GM18870 (cell line): Measurements from ENCODE around the gene TIAM1.

ENCODE experiments used
- ATAC-seq: cut with Tn5 transposase; IDR thresholded peaks from one replicate; pipeline ENCODE4 v1.9.1; 2021; ENCODE audit warnings: moderate library complexity; ENCODE audit not compliant: unreplicated experiment

TIAM1 gene, protein sequence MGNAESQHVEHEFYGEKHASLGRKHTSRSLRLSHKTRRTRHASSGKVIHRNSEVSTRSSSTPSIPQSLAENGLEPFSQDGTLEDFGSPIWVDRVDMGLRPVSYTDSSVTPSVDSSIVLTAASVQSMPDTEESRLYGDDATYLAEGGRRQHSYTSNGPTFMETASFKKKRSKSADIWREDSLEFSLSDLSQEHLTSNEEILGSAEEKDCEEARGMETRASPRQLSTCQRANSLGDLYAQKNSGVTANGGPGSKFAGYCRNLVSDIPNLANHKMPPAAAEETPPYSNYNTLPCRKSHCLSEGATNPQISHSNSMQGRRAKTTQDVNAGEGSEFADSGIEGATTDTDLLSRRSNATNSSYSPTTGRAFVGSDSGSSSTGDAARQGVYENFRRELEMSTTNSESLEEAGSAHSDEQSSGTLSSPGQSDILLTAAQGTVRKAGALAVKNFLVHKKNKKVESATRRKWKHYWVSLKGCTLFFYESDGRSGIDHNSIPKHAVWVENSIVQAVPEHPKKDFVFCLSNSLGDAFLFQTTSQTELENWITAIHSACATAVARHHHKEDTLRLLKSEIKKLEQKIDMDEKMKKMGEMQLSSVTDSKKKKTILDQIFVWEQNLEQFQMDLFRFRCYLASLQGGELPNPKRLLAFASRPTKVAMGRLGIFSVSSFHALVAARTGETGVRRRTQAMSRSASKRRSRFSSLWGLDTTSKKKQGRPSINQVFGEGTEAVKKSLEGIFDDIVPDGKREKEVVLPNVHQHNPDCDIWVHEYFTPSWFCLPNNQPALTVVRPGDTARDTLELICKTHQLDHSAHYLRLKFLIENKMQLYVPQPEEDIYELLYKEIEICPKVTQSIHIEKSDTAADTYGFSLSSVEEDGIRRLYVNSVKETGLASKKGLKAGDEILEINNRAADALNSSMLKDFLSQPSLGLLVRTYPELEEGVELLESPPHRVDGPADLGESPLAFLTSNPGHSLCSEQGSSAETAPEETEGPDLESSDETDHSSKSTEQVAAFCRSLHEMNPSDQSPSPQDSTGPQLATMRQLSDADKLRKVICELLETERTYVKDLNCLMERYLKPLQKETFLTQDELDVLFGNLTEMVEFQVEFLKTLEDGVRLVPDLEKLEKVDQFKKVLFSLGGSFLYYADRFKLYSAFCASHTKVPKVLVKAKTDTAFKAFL (N-terminal part only)

DNA sequence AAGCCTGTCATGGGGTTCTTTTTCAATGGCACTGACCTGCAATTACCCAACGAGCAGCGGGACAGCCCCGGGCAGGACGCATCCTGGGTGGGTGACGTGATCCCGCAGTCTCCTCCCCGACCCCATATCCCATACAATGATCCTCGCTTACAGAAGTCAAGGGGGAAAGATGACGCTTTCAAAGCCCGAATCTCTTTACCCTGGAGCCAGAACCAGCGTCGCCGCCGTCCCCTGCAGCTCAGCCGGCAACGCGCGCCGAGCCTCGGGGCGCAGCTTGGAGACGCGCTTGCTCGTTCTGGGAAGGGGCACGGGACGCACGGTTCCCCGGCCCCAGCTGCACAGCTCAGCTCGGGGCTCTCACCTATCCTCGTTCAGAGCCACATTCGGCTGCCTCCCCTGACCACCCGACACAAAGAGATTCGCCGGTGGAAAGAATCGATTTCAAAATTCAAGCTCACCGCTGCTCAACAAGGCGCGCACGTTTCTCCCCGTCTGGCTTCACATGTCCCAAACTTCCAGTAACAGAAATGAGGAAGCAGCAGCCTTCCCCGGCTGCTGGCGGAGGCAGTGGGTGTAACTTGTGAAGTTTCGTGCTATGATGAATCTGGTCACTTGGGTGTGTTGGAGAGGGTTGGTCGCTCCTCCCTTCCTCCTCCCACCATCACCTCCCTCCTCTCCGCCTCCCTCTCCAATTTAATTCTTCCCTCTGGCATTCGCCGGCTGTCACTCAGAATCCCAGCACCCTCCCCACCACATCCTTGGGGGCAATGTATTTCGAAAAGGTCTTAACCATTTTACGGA is at the start of gene TIAM1:
Gene TIAM1 (minus strand): TSS at position 582 of the 801 bp plus-strand sequence. CDS start 77,289 bp downstream, outside the sequence.
- no peak for ATAC-seq

DNA sequence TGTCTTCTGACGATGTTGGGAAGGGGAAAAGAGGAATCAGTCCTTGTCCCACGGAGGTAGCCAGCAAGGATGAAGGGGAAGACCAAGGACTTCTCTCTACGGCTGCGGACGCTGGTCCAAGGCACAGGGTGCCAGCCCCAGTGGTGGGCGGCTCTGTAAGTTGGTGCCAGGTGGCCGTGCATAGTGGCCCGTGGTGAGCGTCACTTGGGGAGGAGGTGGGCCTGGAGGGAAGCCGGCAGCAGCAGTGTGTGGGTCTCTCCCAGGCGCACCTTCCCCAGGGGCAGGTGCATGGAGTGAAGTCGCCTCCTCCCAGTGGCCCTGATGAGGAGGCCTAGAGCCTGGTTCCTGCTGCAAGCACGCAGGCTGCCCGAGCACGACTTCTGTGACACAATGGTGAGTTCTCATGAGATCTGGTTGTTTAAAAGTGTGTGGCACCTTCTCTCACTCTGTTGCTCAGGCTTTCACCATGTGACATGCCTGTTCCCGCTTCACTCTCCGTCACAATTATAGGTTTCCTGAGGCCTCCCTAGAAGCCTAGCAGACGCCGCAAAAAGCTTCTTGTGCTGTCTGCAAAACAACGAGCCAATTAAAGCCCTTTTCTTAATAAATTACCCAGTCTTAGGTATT is 43.6 kb upstream of the TIAM1 start:
- no peak for ATAC-seq

DNA sequence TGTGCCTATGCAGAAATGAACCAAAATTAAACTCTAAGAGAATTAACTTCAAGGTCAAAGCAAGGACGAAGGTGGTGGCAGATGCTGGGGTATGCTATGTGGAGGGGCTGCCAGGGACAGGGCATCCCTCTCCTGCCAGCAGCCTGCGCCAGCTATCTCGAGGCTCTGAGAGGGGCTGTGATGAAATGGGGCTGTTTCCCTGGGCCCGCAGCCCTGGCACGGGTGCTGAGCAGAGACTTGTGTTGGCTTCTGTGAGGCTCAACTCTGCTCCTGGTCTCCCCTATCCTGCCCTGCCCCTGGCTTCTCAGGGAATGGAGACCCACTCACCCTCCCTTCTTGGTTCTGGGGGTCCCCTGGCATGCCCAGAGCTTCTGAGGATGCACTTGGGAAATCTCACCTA is 41.9 kb upstream of the TIAM1 start:
- no peak for ATAC-seq

DNA sequence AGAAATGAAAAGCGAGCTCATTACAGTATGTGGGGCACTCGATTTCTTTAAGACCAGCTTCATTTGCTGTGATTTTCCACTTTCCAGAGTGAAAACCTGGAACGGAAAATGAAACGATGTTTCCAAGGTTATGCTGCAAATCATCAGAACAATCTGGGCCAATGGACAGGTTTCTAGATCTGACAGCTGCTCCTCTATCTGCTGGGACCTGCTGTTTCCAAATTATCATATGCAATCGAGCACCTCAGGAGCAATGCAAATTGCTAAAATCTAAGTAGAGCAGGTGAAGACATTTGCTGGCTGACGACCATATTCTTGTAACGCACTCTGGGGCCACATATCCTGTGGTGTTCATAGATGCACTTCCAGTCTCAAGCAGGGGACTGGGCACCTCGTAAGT is 39.7 kb upstream of the TIAM1 start:
- ATAC-seq, result no peak

DNA sequence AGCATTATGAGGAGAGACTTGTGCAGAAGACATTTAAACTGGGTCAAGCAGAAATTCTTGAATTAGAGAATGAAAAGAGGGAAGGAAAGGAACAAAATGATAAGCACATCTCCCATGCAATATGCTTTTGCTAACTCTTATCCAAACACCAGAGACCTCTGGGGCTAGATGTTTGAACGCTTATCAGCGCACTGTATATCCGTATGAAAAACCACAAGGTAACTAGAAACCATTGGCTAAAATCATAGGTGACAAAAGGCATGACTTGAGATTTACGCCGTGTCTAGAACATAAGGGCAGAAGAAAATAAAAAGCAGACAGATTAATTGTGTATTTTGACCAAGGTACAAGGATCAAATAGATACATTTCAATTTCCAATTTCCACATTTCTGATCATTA is 38.0 kb upstream of the TIAM1 start:
- ATAC-seq, result no peak

DNA sequence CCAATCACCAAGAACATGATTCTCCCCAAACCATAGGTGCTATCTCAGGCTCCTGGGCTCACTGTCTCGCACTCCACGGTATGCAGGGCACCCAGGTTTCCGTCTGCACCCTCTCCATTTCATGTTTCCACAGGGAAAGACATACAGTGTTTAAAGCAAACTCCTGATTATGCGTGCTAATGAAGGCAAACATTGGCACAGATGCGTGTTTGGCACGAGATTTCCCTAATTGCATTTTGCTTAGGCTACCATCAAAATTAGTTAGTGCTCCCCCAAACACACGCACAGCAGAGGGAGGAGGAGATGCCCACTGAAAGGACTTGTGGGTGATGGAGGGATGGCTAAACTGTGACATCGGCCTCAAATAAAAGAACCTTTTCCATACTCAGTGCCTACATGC is 32.2 kb upstream of the TIAM1 start:
- ATAC-seq, result no peak

DNA sequence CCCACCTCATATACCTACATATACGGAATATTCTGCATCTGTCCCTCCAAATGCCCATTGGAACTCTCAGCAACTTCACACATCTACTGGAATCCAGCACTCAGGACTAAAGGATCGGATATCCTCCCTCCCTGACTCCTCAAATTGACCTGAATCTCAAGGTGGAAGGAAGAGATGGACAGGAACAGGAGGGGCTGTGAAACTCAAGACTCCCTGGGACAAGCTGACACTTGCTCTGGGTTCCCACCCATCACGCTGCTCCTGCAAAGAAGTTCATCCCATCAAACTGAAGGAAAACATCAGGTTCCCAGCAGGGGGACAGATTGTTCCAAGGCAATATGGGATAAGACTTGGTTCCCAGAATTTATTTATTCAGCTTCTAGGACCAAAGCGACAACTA is 30.3 kb upstream of the TIAM1 start:
- ATAC-seq, result no peak

DNA sequence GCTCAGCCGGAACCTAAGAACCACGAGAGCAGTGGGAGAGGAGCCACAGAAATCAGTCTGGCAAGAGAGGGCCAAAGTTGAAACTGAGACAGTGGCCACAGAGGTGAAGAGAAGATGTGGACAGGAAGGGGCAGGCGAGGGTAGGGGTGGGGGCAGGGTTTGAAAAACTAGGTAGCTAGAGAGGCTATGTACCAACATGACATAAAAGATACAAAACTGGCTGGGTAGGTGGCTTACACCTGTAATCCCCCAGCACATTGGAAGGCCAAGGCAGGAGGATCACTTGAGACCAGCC is 28.4 kb upstream of the TIAM1 start:
- no peak for ATAC-seq

DNA sequence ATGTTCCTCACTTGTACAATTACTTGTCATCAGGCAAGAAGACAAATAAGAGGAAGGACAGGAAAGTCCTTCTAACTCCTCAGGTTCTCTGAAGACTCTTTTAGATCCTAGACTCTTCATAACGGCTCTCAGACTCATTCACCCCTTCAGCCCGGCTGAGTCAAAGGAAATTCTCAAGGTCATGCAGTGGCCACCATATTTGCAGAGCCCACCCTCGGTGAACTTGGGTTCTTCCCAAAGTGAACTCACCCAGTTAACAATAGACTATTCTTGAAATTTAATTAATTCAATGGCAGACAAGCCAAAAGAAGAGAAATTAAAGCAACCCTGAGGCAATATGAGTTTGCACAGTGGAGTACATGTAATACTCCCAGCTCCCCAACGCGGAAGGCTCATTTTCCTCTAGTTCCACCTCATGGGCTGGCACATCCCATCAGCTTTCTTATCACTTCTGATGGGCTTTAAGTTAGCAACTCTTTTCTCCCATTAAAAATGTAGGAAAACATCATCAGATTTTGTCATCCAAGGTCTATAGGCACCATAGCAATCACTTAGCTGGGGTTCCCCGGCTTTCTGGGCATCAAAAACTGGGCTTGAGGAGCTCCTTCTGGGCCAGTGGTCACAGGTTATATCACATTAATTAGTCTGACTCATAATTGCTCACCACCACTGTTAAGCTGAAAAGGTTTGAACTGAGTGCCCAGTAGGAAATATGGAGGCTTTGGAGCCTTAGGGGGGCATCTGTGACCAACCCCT is 27.8 kb upstream of the TIAM1 start:
- no peak for ATAC-seq

DNA sequence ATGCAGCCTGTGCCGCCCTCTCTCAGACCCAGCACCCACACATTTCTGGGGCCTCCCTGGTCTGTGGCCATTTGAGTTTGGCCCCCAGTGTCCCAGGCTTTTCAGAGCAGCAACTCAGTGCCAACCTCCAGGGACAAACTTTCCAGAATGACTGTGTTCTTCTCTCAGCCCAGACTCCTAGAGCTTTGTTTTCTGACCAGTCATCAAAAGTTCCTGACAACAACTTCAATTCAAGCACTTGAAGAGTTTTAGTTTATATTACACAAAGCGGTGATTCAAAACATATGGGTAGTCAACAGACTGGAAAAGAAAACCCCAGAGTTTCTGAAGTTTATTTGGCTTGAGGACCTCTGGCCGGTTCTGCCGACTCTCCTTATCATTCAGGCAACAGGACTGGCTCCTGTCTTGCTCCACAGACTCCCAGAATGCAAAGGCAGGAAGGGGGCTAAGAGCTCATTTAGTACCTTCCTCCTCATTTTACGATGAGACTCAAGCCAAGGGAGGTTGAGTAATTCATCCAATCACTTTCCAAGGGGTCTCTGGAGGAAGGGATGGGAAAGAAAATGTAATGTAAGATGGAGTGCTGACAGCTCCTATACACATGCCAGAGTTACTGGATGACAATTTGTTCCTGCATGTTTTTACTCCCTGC is 27.0 kb upstream of the TIAM1 start:
- no peak for ATAC-seq

DNA sequence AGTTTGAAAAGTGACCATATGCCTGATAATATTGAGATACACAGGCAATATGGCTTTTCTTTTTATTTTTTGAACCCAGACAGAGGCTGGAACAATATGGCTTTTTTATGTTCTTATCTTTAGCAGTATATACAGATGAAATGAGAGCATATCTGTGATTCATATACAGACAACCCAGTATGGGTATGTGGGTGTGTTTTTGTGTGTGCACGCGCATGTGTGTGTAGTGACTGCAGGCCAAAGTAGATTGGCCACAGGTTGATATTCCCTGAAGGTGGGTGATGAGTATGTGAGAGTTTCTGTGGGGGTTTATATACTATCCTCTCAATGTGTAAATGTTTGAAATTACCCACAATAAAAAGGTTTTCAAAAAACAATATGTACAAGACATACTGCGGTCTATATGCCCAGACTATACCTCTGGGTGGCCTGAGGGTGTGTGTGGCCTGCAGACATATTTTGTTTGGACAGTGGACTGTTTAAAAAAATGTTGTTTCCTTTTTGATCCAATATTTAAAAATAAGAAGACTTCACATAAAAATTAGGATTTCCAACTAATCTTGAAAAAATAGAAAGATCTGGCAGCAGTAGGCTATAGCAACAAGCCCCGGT is 26.3 kb upstream of the TIAM1 start:
- no peak for ATAC-seq

DNA sequence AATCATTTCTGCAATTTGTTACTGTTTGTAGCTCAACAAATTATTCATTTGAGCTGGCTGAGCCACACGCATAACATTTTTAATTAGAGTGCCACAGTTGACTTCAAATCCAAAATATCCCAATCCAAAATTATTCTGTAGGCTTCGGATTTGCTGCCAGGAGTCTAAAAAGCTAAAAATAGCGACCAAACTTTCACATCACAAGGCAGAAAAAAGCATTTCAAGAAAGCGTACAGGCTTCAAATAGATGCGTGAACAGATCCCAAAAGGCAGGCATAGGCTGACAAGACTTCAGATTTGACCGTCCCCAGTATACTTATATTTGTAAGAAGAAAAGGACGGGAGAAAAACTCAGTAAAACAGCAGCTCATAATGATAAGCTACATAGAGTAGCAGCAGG is 24.3 kb upstream of the TIAM1 start:
- no peak for ATAC-seq

DNA sequence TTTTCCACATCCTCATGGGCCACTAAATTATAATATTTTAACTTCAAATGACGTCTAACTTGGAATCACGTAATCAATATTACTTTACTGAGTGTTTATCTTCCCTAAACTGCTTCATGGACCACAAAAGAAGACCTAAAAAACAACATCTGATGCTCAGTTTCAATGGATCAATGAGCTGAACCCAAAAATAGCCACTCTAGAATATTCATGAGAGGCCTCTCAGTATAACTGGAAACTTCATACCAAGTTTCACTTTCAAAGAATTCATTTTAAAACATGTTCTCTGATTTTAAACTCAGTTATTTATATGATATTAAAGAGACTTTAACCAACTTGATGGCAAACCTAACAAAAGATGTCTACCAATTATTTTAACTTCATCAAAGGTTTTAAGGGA is 23.7 kb upstream of the TIAM1 start:
- no peak for ATAC-seq

DNA sequence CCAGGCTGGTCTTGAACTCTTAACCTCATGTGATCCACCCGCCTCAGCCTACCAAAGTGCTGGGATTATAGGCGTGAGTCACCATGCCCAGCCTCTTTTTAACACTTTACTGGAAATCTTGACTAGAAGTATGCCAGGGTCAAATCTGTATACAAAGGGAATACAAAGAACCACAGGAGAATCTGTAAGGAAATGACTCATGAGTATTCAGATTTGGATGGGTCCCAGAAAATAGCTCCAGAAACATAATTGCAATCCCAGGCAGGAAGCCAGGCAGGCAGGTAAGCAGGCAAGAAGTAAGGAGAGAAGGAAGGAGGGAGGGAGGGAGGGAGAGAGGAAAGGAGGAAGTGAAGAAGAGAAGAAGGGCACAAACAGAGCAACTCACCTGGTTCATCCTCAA is 22.8 kb upstream of the TIAM1 start:
- ATAC-seq, result no peak

DNA sequence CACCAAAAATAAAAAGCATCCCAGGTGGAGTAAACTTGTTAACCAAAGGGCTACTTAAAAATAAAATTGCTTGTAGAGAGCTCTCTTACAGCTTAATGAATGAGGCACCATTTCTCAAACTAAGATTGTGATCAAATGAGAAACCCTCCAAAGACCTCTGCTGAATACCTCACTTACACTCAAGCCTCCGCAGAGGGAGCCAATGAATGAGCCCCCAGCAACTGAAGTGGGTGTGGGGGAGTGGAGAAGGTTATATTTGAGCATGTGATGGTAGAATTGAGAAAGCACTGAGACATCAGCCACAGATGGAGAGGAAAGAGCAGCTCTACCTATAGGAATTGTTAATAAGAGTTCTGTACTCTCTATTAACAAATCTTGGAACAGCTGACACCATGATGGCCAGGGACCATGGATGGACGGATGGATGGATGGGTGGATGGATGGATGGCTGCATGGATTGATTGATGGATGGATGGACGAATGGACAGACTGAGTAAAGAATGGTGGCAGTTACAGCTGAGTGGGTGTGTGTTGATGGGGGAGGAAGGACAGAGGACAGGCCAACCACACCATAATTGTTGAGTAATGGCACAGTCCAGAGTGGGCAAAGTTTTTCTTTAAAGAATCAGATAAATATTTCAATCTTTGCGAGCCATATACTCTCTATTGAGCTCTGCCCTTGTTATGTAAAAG is 20.3 kb upstream of the TIAM1 start:
- ATAC-seq, result no peak

DNA sequence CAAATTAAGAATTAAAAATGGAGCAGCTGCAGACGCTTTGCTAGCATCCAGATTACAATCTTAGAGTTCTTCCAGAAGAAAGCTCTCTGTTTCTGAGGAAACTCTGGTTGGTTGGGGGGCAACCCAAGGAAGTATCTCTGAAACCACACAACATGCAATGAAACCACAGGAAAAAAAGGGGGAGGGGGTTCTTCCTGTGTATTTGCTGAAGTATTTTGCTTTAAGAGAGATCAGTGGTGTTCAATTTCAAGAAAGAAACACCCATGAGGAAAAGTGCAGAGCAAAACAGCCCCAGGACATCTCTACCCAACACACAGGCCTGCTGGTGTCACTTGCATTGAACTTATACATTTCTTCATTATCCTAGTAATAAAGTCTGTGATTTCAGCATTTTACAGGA is 19.7 kb upstream of the TIAM1 start:
- no peak for ATAC-seq

DNA sequence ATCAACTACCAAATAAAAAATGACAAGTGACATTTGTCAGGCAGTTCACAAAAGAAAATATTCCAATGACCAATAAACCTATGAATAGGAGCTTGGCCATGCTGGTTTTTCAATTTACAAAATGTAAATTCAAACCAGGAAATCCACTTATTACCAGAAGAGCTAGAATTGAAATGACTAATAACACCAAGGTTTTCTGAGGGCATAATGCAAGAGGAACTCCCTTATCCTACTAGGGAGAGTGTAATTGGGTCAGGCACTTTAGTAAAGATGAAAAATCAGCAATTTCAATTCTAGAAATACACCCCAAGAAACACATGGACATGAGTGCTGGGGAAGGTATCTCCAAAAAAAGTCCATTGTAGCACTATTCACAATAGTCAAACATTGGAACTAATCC is 16.7 kb upstream of the TIAM1 start:
- ATAC-seq, result no peak

DNA sequence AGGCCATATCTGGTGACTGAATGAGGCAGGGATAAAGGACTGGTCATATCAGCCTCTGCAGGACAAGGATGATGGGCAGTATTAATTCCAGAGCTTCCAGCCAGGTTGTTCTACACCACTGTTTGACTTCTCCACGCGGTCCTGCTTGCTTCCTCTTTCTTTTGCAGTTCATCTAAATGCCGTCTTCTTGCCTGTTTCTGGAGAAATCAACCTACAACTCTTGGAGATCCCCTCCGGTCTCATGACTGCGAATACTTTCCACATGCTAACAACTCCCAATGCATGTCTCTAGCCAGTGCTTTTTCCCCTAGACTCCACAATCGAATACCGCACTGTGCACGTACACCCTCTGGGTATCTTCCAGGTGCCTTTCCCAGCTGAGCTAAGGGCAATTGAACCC is 14.1 kb upstream of the TIAM1 start:
- no peak for ATAC-seq
